ENCODE results near the gene CCL27.

The CCL27 gene

DNA sequence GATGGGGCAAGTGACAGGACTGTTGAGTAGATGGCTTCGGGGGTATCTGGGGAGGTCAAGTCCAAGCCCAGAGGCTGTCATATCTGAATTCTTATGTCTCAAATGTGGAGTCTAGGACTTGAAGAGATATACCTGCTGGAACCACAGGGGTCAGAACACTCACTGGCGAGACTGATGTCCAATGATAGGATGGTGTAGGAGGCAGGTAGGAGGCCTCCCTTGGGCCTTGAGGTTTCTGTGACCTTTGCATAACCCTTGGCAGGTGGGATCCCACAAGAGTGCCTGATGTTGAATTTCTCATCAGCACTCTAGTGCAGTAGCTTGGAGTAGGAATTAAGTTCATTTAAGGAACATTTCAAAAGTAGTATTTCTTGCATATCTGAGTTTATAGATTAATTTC is 44.7 kb upstream of the CCL27 start:
- Histone ChIP-seq H3K23ac (ENCODE audit: low read depth, low read length, poor library complexity) (no peak overlapping the region), H3K36me3 (replicated peaks in 1 of 2; ENCODE audit: control insufficient read depth in 2 of 2, insufficient read depth in 2 of 2, low read length in 2 of 2) (no peaks in the 10 kb centered on the region), H4K91ac (ENCODE audit: low read depth, low read length, poor library complexity) (no peak overlapping the region), H2AK5ac (ENCODE audit: low read depth, low read length) (no peak overlapping the region), H3K27me3 (ENCODE audit: control insufficient read depth in 3 of 3, insufficient read depth in 3 of 3, low read depth in 1 of 3, low read length in 3 of 3) (peaks cover 0 to 29% (median 0%) of the 10 kb centered on the region in 3 experiments), H2BK15ac (ENCODE audit: low read length) (no peak overlapping the region), H2BK12ac (ENCODE audit: low read length) (no peak overlapping the region), H3K14ac (ENCODE audit: low read length) (no peak overlapping the region), H3K27ac (replicated peaks; ENCODE audit: low read length) (no peak overlapping the region), H3K4me3 (ENCODE audit: low read length in 2 of 2) (no peak overlapping the region), H3K4ac (ENCODE audit: low read length) (no peak overlapping the region), H3K9ac (ENCODE audit: low read depth, low read length, poor library complexity) (no peak overlapping the region), H3K4me2 (ENCODE audit: insufficient read depth, low read length, poor library complexity, severe bottlenecking) (no peak overlapping the region), H2BK5ac (ENCODE audit: low read length) (no peak overlapping the region), H3K18ac (ENCODE audit: low read length) (no peak overlapping the region), H4K8ac (ENCODE audit: low read depth, low read length) (no peak overlapping the region), H3K79me1 (ENCODE audit: low read depth, low read length) (no peaks in the 10 kb centered on the region), H3K9me3 (replicated peaks in 1 of 2; ENCODE audit: control insufficient read depth in 2 of 2, insufficient read depth in 1 of 2, low read depth in 1 of 2, low read length in 2 of 2) (no peaks in the 10 kb centered on the region), H2AFZ (ENCODE audit: low read length) (no peak overlapping the region), H3K4me1 (ENCODE audit: control insufficient read depth in 2 of 2, insufficient read depth in 1 of 2, low read depth in 1 of 2, low read length in 2 of 2) (no peaks in the 10 kb centered on the region), H2BK120ac (ENCODE audit: low read depth, low read length) (no peak overlapping the region)
- DNase-seq (ENCODE audit: low spot score): no peak
- WGBS, 2 donors (ENCODE audit: extremely low coverage in 2 of 2, insufficient read length in 2 of 2, insufficient replicate concordance in 1 of 2): no CpG with 5 or more reads among the region's 2 CpGs

DNA sequence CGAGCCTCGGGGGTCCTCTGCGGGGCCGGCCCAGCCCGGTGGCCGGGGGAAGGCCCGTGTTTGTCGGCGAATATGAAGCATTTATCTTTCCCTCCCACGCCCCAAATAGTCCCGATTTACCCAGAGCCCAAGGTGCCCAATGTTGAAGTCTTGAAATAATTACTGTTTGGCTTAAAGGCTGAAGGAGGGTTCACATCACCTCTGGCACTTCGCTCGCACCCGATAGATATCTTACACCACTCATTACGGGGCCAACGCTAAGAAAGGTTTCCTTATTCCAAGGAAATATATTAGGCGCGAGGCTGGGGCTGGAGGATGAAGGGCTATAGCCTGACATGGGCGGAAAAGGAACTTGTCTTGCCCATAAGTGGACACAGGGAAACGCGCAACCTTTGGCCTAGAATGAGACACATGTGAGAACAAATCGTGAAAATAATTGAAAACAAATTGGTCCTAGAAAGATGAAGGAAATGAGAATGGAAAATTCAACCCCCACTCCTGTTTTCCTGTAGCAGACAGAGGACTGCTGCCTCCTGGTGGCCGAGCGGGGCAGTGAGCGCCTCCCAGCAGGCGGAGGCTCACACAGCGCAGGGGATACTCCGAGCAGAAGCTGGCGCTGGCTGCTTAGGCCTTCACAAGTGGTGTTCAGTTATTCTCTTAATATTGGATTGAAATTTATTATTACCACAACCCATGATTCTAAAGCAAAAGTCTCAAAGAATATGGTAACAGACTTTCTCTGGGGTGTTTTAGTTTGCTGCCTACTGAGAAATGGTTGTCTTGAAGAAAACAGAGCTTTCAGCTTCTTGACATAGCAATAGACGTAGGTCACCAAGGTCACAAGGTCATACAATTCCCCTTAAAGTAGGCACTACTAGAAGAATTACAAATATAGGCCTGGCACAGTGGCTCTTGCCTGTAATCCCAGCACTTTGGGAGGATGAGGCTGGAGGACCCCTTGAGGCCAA is 39.6 kb upstream of the CCL27 start:
- Histone ChIP-seq H2AK5ac (ENCODE audit: low read depth, low read length) (no peak overlapping the region), H3K4me1 (ENCODE audit: control insufficient read depth in 2 of 2, insufficient read depth in 1 of 2, low read depth in 1 of 2, low read length in 2 of 2) (peaks cover 0 to 3% of the 10 kb centered on the region in 2 donors), H2AFZ (ENCODE audit: low read length) (peak overlapping the region; percentile 100), H3K4me2 (ENCODE audit: insufficient read depth, low read length, poor library complexity, severe bottlenecking) (peak overlapping the region; percentile 100), H4K8ac (ENCODE audit: low read depth, low read length) (no peak overlapping the region), H2BK120ac (ENCODE audit: low read depth, low read length) (no peak overlapping the region), H3K79me1 (ENCODE audit: low read depth, low read length) (no peaks in the 10 kb centered on the region), H3K9me3 (replicated peaks in 1 of 2; ENCODE audit: control insufficient read depth in 2 of 2, insufficient read depth in 1 of 2, low read depth in 1 of 2, low read length in 2 of 2) (no peaks in the 10 kb centered on the region), H2BK12ac (ENCODE audit: low read length) (no peak overlapping the region), H3K27ac (replicated peaks; ENCODE audit: low read length) (no peak overlapping the region), H3K9ac (ENCODE audit: low read depth, low read length, poor library complexity) (peak overlapping the region; percentile 80), H2BK15ac (ENCODE audit: low read length) (peak overlapping the region; percentile 7), H3K14ac (ENCODE audit: low read length) (no peak overlapping the region), H2BK5ac (ENCODE audit: low read length) (no peak overlapping the region), H3K36me3 (replicated peaks in 1 of 2; ENCODE audit: control insufficient read depth in 2 of 2, insufficient read depth in 2 of 2, low read length in 2 of 2) (no peaks in the 10 kb centered on the region), H3K27me3 (ENCODE audit: control insufficient read depth in 3 of 3, insufficient read depth in 3 of 3, low read depth in 1 of 3, low read length in 3 of 3) (peaks cover 0 to 66% (median 24%) of the 10 kb centered on the region in 3 experiments), H3K4me3 (ENCODE audit: low read length in 2 of 2) (peak overlapping the region; percentile 46 to 74), H3K18ac (ENCODE audit: low read length) (peak overlapping the region; percentile 88), H3K23ac (ENCODE audit: low read depth, low read length, poor library complexity) (peak overlapping the region; percentile 8), H4K91ac (ENCODE audit: low read depth, low read length, poor library complexity) (no peak overlapping the region), H3K4ac (ENCODE audit: low read length) (no peak overlapping the region)
- WGBS, 2 donors (ENCODE audit: extremely low coverage in 2 of 2, insufficient read length in 2 of 2, insufficient replicate concordance in 1 of 2): no CpG with 5 or more reads among the region's 30 CpGs
- DNase-seq (ENCODE audit: low spot score): peak; percentile 57

DNA sequence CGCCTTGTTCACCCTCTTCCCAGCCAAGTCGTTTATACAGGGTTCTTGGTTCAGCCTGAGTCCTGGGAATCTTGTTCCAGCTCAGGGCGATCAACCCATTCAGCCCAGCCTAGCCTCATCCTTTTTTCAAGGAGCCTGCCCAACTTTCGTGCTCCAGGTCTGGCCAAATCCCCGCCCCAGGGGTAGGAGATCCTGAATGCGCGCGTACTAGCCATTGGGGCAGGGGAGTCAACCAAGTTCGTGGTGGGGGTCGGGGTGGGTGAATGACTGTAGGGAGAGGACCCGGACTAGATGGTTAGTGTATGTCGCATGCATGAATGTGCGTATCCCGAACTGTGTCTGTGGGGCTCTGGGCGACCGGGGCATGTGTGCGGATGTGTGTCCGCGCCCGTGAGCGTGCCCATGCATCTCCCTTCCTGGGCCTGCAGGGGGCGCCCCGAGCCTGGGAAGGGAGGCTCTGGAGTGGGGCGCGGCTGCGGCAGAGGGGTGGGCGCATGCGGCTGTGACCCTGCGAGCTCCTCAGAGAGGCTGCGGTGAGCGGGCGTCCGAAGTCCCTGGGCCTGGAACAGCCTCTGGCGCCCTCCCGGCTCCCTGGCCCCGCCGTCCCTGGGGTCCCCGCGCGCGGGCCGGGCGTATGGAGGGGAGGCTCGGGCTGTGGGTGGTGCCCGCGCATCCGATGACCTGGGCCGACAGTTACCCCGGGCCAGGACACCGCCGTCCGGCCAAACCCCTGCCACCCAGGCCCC is 38.7 kb upstream of the CCL27 start:
- H3K18ac ChIP-seq (ENCODE audit: low read length): peak overlapping the region; percentile 88
- H3K9ac ChIP-seq (ENCODE audit: low read depth, low read length, poor library complexity): peak overlapping the region; percentile 80
- H3K4me3 ChIP-seq (ENCODE audit: low read length in 2 of 2): peak overlapping the region; percentile 46 to 74
- H3K4me2 ChIP-seq (ENCODE audit: insufficient read depth, low read length, poor library complexity, severe bottlenecking): peak overlapping the region; percentile 100
- no peaks in the 10 kb centered on the region for H3K79me1 ChIP-seq (ENCODE audit: low read depth, low read length)
- no peak overlapping the region for H3K27ac ChIP-seq (replicated peaks; ENCODE audit: low read length)
- peaks cover 0 to 66% (median 24%) of the 10 kb centered on the region in 3 experiments for H3K27me3 ChIP-seq (ENCODE audit: control insufficient read depth in 3 of 3, insufficient read depth in 3 of 3, low read depth in 1 of 3, low read length in 3 of 3)
- H2BK12ac ChIP-seq (ENCODE audit: low read length): no peak overlapping the region
- H2BK120ac ChIP-seq (ENCODE audit: low read depth, low read length): peak overlapping the region; percentile 73
- no peak overlapping the region for H2AK5ac ChIP-seq (ENCODE audit: low read depth, low read length)
- peaks cover 0 to 3% of the 10 kb centered on the region in 2 donors for H3K4me1 ChIP-seq (ENCODE audit: control insufficient read depth in 2 of 2, insufficient read depth in 1 of 2, low read depth in 1 of 2, low read length in 2 of 2)
- no peak overlapping the region for H4K91ac ChIP-seq (ENCODE audit: low read depth, low read length, poor library complexity)
- H2AFZ ChIP-seq (ENCODE audit: low read length): peak overlapping the region; percentile 100
- no peak overlapping the region for H2BK5ac ChIP-seq (ENCODE audit: low read length)
- H2BK15ac ChIP-seq (ENCODE audit: low read length): peak overlapping the region; percentile 7
- H3K4ac ChIP-seq (ENCODE audit: low read length): no peak overlapping the region
- peak; percentile 81 for DNase-seq (ENCODE audit: low spot score)
- H3K14ac ChIP-seq (ENCODE audit: low read length): no peak overlapping the region
- WGBS, 2 donors (ENCODE audit: extremely low coverage in 2 of 2, insufficient read length in 2 of 2, insufficient replicate concordance in 1 of 2): no CpG with 5 or more reads among the region's 52 CpGs
- H3K23ac ChIP-seq (ENCODE audit: low read depth, low read length, poor library complexity): peak overlapping the region; percentile 8
- H3K36me3 ChIP-seq (replicated peaks in 1 of 2; ENCODE audit: control insufficient read depth in 2 of 2, insufficient read depth in 2 of 2, low read length in 2 of 2): no peaks in the 10 kb centered on the region
- no peak overlapping the region for H4K8ac ChIP-seq (ENCODE audit: low read depth, low read length)
- H3K9me3 ChIP-seq (replicated peaks in 1 of 2; ENCODE audit: control insufficient read depth in 2 of 2, insufficient read depth in 1 of 2, low read depth in 1 of 2, low read length in 2 of 2): no peaks in the 10 kb centered on the region

GRCh38 chr9:34694811-34695210 is 32.4 kb upstream of the CCL27 start:
- H3K23ac ChIP-seq (ENCODE audit: low read depth, low read length, poor library complexity): no peak overlapping the region
- H3K9ac ChIP-seq (ENCODE audit: low read depth, low read length, poor library complexity): no peak overlapping the region
- H3K4me2 ChIP-seq (ENCODE audit: insufficient read depth, low read length, poor library complexity, severe bottlenecking): no peak overlapping the region
- no peak overlapping the region for H2BK120ac ChIP-seq (ENCODE audit: low read depth, low read length)
- H3K36me3 ChIP-seq (replicated peaks in 1 of 2; ENCODE audit: control insufficient read depth in 2 of 2, insufficient read depth in 2 of 2, low read length in 2 of 2): no peaks in the 10 kb centered on the region
- no peak overlapping the region for H3K27ac ChIP-seq (replicated peaks; ENCODE audit: low read length)
- no peak overlapping the region for H2BK12ac ChIP-seq (ENCODE audit: low read length)
- H3K4me3 ChIP-seq (ENCODE audit: low read length in 2 of 2): no peak overlapping the region
- H3K18ac ChIP-seq (ENCODE audit: low read length): no peak overlapping the region
- H2BK15ac ChIP-seq (ENCODE audit: low read length): no peak overlapping the region
- H3K79me1 ChIP-seq (ENCODE audit: low read depth, low read length): no peaks in the 10 kb centered on the region
- no peak for DNase-seq (ENCODE audit: low spot score)
- peaks cover 0 to 37% (median 4%) of the 10 kb centered on the region in 3 experiments for H3K27me3 ChIP-seq (ENCODE audit: control insufficient read depth in 3 of 3, insufficient read depth in 3 of 3, low read depth in 1 of 3, low read length in 3 of 3)
- no peak overlapping the region for H3K14ac ChIP-seq (ENCODE audit: low read length)
- H2AFZ ChIP-seq (ENCODE audit: low read length): no peak overlapping the region
- H2BK5ac ChIP-seq (ENCODE audit: low read length): no peak overlapping the region
- no peak overlapping the region for H4K8ac ChIP-seq (ENCODE audit: low read depth, low read length)
- peaks cover 0 to 2% of the 10 kb centered on the region in 2 donors for H3K9me3 ChIP-seq (replicated peaks in 1 of 2; ENCODE audit: control insufficient read depth in 2 of 2, insufficient read depth in 1 of 2, low read depth in 1 of 2, low read length in 2 of 2)
- H2AK5ac ChIP-seq (ENCODE audit: low read depth, low read length): no peak overlapping the region
- H4K91ac ChIP-seq (ENCODE audit: low read depth, low read length, poor library complexity): no peak overlapping the region
- H3K4me1 ChIP-seq (ENCODE audit: control insufficient read depth in 2 of 2, insufficient read depth in 1 of 2, low read depth in 1 of 2, low read length in 2 of 2): no peaks in the 10 kb centered on the region
- no peak overlapping the region for H3K4ac ChIP-seq (ENCODE audit: low read length)
